Stimulated activated CD8-positive, alpha-beta memory T cell treated with anti-CD3 and anti-CD28 coated beads, Interleukin-7, amount 100 ng/mL, for 1 hour (primary cell): ENCODE measurements around the gene FIZ1.

Source experiments
- DNase-seq, 2 donors: peaks; one replicate each; pipeline ENCODE4 v3.0.0-alpha.2; 2020; ENCODE audit warnings: low read depth in 2 of 2

The FIZ1 gene

GRCh38 chr19:55635334-55635717, 36.0 kb upstream of the FIZ1 start:
- DNase-seq: no peak

- DNase-seq: no peak
Observed at GRCh38 chr19:55633861-55634260, 34.5 kb upstream of the FIZ1 start.

- peak; percentile 59 to 81 for DNase-seq
Observed at GRCh38 chr19:55632463-55632834, 33.1 kb upstream of the FIZ1 start.

GRCh38 chr19:55626350-55626749, 27.0 kb upstream of the FIZ1 start:
- no peak for DNase-seq

- no peak for DNase-seq
Observed at GRCh38 chr19:55625004-55625326, 25.6 kb upstream of the FIZ1 start.

GRCh38 chr19:55624109-55625003, 25.0 kb upstream of the FIZ1 start, which contains the start of gene ZNF784:
Gene ZNF784, minus strand, starts transcription at chr19:55624566. Its CDS starts 5 bp downstream, at chr19:55624561.
- DNase-seq: peak; percentile 86 to 92

- no peak for DNase-seq
Observed at GRCh38 chr19:55623561-55623960, 24.2 kb upstream of the FIZ1 start.

- DNase-seq: no peak
Observed at GRCh38 chr19:55623130-55623529, 23.8 kb upstream of the FIZ1 start.

- no peak for DNase-seq
Observed at GRCh38 chr19:55622242-55622969, 23.1 kb upstream of the FIZ1 start.

- DNase-seq: no peak
Observed at GRCh38 chr19:55621673-55622231, 22.4 kb upstream of the FIZ1 start.

GRCh38 chr19:55621205-55621672, 21.9 kb upstream of the FIZ1 start:
- no peak for DNase-seq

- DNase-seq: no peak
Observed at GRCh38 chr19:55620410-55621204, 21.3 kb upstream of the FIZ1 start.

GRCh38 chr19:55619286-55619685, 20.0 kb upstream of the FIZ1 start:
- no peak for DNase-seq

- no peak for DNase-seq
Observed at GRCh38 chr19:55618426-55618825, 19.1 kb upstream of the FIZ1 start.

- no peak for DNase-seq
Observed at GRCh38 chr19:55617426-55617825, 18.1 kb upstream of the FIZ1 start.

GRCh38 chr19:55616395-55616875, 17.1 kb upstream of the FIZ1 start:
- DNase-seq: no peak

- no peak for DNase-seq
Observed at GRCh38 chr19:55615543-55616394, 16.5 kb upstream of the FIZ1 start.

GRCh38 chr19:55614711-55615542, 15.6 kb upstream of the FIZ1 start:
- no peak for DNase-seq

GRCh38 chr19:55613930-55614710, 14.8 kb upstream of the FIZ1 start:
- no peak for DNase-seq
